Stomach (tissue), 4 donors: ENCODE measurements around the gene PRXL2B.

Experiments used
- POLR2A ChIP-seq, 4 donors: fragments of 450-650 bp; IDR thresholded peaks; one replicate each; pipeline ENCODE4 v1.6.1; 2016; ENCODE audit warnings: antibody characterized with exemption in 4 of 4, control low read depth in 2 of 4, mild to moderate bottlenecking in 1 of 4, moderate library complexity in 1 of 4
- POLR2AphosphoS5 ChIP-seq, 3 donors: sonication (generic); formaldehyde crosslinking; IDR thresholded peaks; one replicate each; pipeline ENCODE4 v1.6.1; 2016; ENCODE audit warnings: antibody characterized with exemption in 3 of 3

- TF ChIP-seq POLR2A (IDR thresholded peaks at IDR 0.05) (no peak), POLR2AphosphoS5 (IDR thresholded peaks at IDR 0.05) (no peak)
Measured at GRCh38 chr1:2571348-2571747, 15.2 kb upstream of the PRXL2B start.
